ENCODE measurements around the gene USF1. TPM values are rescaled to one million over a fixed set of nuclear protein-coding genes. Genes with fewer than 3 reads are reported as not detected.

Gene USF1
- total and polyA plus RNA-seq, 2 experiments from 2014 or later, result 23.8 to 74.8 TPM

GRCh38 chr1:161031874-161032273, 13.9 kb downstream of the USF1 start:
- Histone ChIP-seq H3K27me3 (ENCODE audit: insufficient read depth) (no peaks in the 10 kb centered on the region), H3K79me2 (replicated peaks; ENCODE audit: insufficient read depth) (peaks cover 7% of the 10 kb centered on the region), H2AFZ (no peak overlapping the region), H3K27ac (ENCODE audit: low read depth) (no peak overlapping the region), H4K20me1 (replicated peaks; ENCODE audit: insufficient read depth) (no peaks in the 10 kb centered on the region), H3K4me3 (no peak overlapping the region), H3K4me2 (no peak overlapping the region), H3K4me1 (ENCODE audit: insufficient read depth) (peaks cover 18% of the 10 kb centered on the region), H3K9me2 (ENCODE audit: insufficient read depth) (no peaks in the 10 kb centered on the region), H3F3A (replicated peaks; ENCODE audit: low read depth) (peaks cover 6% of the 10 kb centered on the region; the same call in 1 of the 2 replicates), H3K36me3 (ENCODE audit: insufficient read depth) (no peaks in the 10 kb centered on the region)
- peaks cover 24% of the 10 kb centered on the region for H3K9me3 Mint-ChIP-seq
- ATAC-seq (no peak), DNase-seq (ENCODE audit: low spot score) (no peak)
- no peak overlapping the region for H3K4me3 Mint-ChIP-seq
- peaks cover 2% of the 10 kb centered on the region for H3K27me3 Mint-ChIP-seq (ENCODE audit: insufficient read depth, low read depth, poor library complexity)
- peaks cover 19% of the 10 kb centered on the region for H3K4me1 Mint-ChIP-seq
- TF ChIP-seq, protein P1, sequence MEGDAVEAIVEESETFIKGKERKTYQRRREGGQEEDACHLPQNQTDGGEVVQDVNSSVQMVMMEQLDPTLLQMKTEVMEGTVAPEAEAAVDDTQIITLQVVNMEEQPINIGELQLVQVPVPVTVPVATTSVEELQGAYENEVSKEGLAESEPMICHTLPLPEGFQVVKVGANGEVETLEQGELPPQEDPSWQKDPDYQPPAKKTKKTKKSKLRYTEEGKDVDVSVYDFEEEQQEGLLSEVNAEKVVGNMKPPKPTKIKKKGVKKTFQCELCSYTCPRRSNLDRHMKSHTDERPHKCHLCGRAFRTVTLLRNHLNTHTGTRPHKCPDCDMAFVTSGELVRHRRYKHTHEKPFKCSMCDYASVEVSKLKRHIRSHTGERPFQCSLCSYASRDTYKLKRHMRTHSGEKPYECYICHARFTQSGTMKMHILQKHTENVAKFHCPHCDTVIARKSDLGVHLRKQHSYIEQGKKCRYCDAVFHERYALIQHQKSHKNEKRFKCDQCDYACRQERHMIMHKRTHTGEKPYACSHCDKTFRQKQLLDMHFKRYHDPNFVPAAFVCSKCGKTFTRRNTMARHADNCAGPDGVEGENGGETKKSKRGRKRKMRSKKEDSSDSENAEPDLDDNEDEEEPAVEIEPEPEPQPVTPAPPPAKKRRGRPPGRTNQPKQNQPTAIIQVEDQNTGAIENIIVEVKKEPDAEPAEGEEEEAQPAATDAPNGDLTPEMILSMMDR (conservative IDR thresholded peaks at IDR 0.05; ENCODE audit: low read depth in 2 of 2), result no peak
- TF ChIP-seq ZNF331 (CRISPR knock-in tag; IDR thresholded peaks at IDR 0.05; ENCODE audit: low read depth) (no peak), JUNB (IDR thresholded peaks at IDR 0.05; ENCODE audit: unreplicated experiment) (no peak), ETS1 (IDR thresholded peaks at IDR 0.05) (no peak), CREB1 (CRISPR knock-in tag; IDR thresholded peaks at IDR 0.05; ENCODE audit: low read depth) (no peak), EZH2 (IDR thresholded peaks at IDR 0.05; ENCODE audit: low read depth, unreplicated experiment) (no peak), POLR2AphosphoS5 (IDR thresholded peaks at IDR 0.05; ENCODE audit: low read depth) (no peak), ZNF114 (CRISPR knock-in tag; IDR thresholded peaks at IDR 0.05) (no peak), EZH2phosphoT487 (IDR thresholded peaks at IDR 0.05; ENCODE audit: unreplicated experiment) (no peak), STAT1 (IDR thresholded peaks at IDR 0.05; ENCODE audit: unreplicated experiment) (no peak), NANOG (IDR thresholded peaks at IDR 0.05; ENCODE audit: borderline replicate concordance) (no peak)
- TF ChIP-seq, protein P2, sequence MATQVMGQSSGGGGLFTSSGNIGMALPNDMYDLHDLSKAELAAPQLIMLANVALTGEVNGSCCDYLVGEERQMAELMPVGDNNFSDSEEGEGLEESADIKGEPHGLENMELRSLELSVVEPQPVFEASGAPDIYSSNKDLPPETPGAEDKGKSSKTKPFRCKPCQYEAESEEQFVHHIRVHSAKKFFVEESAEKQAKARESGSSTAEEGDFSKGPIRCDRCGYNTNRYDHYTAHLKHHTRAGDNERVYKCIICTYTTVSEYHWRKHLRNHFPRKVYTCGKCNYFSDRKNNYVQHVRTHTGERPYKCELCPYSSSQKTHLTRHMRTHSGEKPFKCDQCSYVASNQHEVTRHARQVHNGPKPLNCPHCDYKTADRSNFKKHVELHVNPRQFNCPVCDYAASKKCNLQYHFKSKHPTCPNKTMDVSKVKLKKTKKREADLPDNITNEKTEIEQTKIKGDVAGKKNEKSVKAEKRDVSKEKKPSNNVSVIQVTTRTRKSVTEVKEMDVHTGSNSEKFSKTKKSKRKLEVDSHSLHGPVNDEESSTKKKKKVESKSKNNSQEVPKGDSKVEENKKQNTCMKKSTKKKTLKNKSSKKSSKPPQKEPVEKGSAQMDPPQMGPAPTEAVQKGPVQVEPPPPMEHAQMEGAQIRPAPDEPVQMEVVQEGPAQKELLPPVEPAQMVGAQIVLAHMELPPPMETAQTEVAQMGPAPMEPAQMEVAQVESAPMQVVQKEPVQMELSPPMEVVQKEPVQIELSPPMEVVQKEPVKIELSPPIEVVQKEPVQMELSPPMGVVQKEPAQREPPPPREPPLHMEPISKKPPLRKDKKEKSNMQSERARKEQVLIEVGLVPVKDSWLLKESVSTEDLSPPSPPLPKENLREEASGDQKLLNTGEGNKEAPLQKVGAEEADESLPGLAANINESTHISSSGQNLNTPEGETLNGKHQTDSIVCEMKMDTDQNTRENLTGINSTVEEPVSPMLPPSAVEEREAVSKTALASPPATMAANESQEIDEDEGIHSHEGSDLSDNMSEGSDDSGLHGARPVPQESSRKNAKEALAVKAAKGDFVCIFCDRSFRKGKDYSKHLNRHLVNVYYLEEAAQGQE (IDR thresholded peaks at IDR 0.05; ENCODE audit: unreplicated experiment), result no peak
- TF ChIP-seq, protein P3, sequence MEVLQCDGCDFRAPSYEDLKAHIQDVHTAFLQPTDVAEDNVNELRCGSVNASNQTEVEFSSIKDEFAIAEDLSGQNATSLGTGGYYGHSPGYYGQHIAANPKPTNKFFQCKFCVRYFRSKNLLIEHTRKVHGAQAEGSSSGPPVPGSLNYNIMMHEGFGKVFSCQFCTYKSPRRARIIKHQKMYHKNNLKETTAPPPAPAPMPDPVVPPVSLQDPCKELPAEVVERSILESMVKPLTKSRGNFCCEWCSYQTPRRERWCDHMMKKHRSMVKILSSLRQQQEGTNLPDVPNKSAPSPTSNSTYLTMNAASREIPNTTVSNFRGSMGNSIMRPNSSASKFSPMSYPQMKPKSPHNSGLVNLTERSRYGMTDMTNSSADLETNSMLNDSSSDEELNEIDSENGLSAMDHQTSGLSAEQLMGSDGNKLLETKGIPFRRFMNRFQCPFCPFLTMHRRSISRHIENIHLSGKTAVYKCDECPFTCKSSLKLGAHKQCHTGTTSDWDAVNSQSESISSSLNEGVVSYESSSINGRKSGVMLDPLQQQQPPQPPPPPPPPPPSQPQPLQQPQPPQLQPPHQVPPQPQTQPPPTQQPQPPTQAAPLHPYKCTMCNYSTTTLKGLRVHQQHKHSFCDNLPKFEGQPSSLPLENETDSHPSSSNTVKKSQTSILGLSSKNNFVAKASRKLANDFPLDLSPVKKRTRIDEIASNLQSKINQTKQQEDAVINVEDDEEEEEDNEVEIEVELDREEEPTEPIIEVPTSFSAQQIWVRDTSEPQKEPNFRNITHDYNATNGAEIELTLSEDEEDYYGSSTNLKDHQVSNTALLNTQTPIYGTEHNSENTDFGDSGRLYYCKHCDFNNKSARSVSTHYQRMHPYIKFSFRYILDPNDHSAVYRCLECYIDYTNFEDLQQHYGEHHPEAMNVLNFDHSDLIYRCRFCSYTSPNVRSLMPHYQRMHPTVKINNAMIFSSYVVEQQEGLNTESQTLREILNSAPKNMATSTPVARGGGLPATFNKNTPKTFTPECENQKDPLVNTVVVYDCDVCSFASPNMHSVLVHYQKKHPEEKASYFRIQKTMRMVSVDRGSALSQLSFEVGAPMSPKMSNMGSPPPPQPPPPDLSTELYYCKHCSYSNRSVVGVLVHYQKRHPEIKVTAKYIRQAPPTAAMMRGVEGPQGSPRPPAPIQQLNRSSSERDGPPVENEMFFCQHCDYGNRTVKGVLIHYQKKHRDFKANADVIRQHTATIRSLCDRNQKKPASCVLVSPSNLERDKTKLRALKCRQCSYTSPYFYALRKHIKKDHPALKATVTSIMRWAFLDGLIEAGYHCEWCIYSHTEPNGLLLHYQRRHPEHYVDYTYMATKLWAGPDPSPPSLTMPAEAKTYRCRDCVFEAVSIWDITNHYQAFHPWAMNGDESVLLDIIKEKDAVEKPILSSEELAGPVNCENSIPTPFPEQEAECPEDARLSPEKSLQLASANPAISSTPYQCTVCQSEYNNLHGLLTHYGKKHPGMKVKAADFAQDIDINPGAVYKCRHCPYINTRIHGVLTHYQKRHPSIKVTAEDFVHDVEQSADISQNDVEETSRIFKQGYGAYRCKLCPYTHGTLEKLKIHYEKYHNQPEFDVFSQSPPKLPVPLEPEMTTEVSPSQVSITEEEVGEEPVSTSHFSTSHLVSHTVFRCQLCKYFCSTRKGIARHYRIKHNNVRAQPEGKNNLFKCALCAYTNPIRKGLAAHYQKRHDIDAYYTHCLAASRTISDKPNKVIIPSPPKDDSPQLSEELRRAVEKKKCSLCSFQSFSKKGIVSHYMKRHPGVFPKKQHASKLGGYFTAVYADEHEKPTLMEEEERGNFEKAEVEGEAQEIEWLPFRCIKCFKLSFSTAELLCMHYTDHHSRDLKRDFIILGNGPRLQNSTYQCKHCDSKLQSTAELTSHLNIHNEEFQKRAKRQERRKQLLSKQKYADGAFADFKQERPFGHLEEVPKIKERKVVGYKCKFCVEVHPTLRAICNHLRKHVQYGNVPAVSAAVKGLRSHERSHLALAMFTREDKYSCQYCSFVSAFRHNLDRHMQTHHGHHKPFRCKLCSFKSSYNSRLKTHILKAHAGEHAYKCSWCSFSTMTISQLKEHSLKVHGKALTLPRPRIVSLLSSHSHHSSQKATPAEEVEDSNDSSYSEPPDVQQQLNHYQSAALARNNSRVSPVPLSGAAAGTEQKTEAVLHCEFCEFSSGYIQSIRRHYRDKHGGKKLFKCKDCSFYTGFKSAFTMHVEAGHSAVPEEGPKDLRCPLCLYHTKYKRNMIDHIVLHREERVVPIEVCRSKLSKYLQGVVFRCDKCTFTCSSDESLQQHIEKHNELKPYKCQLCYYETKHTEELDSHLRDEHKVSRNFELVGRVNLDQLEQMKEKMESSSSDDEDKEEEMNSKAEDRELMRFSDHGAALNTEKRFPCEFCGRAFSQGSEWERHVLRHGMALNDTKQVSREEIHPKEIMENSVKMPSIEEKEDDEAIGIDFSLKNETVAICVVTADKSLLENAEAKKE (CRISPR knock-in tag; IDR thresholded peaks at IDR 0.05), result no peak
- H3K27ac Mint-ChIP-seq, result no peak overlapping the region
- peaks cover 24% of the 10 kb centered on the region for H3K36me3 Mint-ChIP-seq (ENCODE audit: low read depth)

Measured in GM23338 (cell line).